Iris pigment epithelial cell (primary cell): Measurements from ENCODE around the gene OSBP2.

Experiments used
- DNase-seq: peaks from one replicate; pipeline ENCODE4 v3.0.0-alpha.2; 2011; ENCODE audit warnings: low read depth

Gene OSBP2

DNA sequence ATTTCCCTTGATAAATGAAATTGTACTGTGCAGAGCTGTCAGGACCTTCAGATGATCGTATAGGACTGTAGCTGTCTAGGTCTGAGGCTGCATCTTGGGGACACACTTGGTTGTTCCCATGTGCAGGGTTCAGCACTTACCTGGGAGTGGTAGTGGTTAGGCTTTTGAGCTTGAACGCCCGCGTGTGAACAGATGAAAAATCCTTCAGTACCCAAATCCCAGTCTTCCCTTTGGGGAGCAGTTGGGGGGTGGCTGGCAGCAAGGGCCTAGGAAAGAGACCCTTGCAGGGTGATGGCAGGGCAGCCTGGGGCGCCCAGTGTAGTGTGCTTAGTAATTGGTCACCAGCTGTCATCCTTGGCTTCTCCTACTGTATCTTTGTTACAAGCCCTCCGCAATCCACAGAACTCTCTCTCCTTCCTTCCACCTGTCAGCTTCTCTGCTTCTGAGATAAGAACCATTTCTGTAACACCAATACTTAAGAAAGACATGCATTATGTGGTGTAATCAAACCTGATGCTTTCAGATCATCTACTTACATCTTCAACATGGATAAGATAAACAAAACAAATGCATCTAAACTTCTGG is 209.3 kb downstream of the OSBP2 start:
- no peak for DNase-seq

DNA sequence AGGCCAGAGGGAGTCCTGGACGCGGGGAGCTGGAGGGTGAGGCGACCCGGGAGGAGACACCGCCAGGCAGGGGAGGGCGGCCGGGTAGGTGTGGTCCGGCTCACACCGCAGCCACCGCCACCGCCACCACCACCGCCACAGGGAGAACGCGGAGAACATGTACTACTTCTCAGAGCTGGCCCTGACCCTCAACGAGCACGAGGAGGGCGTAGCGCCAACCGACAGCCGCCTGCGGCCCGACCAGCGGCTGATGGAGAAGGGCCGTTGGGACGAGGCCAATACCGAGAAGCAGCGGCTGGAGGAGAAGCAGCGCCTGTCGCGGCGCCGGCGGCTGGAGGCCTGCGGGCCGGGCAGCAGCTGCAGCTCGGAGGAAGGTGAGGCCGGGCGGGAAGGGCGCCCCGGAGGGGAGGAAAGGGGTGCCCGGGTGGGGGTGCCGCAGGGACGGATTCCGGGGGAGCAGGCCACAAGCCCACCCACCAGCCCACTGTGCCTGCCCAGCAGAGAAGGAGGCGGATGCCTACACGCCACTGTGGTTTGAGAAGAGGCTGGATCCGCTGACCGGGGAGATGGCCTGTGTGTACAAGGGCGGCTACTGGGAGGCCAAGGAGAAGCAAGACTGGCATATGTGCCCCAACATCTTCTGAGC is 211.1 kb downstream of the OSBP2 start:
- DNase-seq = no peak

DNA sequence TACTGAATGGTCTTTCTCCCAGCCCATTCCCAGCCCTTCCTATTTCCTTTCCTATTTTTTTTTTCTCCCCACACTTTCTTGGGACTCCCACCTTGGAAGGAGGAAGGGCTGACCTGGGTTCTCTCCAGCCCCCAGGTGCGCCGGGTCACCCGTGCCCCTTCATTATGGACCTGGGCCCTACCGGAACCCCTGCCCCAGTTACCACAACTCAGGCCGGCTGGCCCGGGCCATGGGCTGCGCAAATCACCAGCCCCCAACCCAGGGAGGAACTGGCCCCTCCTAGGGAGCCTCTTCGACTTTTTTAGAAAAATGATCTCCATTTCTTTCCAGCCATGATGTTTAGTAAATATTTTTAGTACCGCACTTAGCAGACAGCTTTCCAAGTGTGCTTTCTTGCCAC is 211.7 kb downstream of the OSBP2 start:
- no peak for DNase-seq

DNA sequence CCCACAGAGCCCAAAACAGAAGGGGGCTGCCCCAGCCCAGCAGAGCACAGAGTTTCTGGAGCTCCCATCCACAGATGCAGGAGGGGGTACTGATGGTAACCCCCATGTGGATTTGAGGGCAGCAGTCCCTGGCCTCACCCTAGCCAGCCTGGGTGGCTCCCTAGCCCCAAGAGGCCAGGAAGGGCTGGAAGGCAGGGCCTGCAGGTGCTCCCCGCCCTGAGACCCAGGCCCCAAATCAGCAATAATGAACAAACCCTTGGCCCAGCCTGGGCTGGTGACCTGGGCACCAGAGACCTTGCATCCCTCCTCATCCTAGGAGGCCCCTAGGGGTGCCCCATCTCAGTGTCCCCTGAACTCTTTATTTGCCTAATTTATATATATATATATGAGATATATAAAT is 212.3 kb downstream of the OSBP2 start:
- no peak for DNase-seq

DNA sequence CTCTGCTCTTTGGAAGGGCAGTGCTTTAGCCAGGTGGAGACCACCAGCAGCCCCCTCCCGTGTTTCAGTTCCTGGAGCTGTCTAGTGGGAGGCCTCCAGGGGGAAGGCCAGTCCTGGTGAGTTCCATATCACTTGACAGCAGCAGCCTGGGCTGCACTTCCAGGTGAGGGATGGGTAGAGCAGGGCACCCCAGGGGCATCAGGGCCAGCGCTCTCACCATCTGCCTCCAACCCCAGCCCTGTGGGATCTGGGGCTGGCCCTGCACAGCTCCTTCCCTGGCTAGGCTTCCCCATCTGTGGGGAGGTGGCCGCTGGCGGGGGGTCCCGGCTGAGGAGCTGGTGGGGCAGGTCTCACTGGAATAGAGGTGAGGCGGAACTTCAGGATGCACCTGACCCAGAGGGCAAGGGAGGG is 213.4 kb downstream of the OSBP2 start:
- DNase-seq = no peak

DNA sequence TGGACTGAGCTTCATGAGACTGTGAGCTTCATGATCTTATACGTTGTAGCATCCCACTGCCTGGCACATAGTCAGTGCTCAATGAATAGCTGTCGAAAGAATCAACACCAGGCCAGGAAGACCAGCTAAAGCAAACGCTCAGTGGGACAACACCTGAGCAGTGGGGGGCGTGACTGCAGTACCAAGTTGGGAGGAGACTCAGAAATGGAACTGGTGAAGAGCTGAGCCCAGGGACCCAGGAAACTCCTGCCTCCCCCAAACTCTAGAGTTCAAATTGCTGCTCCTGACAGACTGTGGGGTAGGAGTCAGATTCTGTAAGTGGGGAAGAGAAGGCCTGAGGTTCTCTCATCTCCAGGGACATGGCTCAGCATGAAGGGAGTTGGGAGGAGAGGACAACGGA is 214.6 kb downstream of the OSBP2 start:
- DNase-seq = no peak

DNA sequence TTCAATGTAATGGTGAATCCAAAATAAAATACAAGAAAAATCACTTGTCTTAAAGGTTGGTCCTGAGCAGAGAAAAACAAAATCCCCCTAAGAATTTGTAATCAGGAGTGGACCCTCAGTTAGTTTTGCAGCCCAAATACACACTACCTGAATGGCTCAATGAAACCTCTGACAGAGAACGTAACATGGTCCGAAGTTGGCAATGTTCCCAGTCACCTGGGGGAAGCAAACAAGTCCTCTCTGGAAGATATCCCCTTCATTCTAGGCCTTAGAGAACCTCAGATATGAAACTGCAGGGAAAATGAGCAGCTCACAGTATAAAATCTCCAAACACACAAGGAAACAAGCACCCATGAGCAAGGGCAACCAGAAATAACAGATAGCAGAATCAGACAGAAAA is 215.7 kb downstream of the OSBP2 start:
- no peak for DNase-seq

DNA sequence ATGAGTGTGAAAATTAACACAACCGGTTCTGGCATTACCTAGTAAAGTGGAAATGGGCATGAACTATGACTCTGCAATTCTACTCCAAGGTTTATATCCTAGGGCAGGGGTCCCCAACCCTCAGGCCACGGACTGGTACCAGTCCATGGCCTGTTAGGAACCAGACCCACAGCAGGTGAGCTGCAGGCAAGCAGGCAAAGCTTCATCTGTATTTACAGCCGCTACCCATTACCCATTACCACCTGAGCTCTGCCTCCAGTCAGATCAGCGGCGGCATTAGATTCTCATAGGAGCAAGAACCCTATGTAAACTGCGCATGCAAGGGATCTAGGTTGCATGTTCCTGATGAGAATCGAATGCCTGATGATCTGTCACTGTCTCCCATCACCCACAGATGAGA is 224.1 kb downstream of the OSBP2 start:
- no peak for DNase-seq

DNA sequence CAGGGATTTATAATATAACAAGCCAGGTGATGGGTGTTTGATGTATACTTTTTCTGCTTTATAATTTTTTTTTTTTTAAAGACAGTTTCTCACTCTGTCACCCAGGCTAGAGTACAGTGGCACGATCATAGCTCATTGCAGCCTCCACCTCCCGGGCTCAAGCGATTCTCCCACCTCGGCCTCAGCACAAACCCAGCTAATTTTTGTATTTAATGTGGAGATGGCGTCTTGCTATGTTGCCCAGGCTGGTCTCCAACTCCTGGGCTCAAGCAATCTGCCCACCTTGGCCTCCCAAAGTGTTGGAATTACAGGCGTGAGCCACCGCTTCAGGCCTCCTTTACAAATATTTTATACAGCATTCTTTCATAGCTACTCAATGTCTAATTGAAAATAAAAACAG is 225.3 kb downstream of the OSBP2 start:
- DNase-seq = no peak

DNA sequence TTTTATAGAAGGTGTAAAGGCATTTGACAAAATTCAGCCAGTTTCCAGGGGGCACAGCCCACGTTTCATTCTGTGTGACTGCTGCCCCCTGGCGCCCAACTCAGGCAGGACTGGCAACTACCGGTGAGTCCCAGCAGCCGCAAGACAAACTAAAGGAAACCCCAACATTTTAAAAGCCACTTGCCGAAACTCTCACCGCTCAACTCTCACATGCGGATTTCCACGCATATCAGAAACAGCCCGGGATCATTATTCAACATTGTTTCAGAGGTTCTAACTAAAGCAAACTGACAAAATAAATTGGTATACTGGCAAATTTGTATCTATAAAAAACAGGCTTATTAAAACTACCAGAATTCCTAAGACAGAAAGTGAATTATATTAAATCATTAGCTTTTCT is 225.7 kb downstream of the OSBP2 start:
- DNase-seq = peak; percentile 60

DNA sequence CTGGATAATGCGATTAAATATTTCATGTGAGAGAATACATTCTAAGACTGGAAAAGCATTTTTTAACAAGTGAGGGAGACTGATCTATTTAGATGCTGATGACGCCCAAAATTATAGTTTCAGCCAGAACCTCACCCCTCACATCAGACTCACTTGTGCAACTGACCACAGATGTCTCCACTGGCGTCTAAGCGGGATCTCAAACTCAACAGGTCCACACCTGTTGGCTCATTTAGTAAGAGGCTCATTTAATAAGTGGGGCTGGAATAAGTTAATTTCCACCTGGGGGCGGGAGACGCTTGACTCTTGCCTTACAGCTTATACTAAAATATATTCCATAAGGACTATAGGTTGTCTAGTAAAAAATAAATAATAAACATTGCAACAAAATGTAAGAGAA is 226.4 kb downstream of the OSBP2 start:
- DNase-seq = no peak

DNA sequence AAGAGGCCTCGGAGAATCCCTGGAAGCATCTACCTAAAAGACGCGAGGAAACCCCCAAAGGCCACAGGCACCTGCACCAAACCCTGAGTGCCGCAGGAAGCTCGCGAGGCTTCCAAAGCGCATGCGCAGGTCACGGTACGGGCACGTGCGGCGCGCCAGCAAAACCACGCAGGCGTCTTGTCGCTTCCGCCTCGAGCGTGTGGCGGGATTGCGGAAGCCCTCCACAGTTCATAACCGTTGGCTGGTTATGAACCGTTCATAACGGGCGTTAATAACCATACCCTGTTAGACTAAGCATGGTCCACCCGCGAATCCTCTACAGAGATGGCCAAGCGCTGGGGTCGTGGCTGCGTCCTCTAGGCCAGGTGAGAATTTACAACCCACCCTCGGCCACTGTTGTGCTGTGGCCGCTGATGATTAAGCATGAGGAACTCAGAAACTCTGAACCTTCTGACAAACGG is 227.5 kb downstream of the OSBP2 start:
- DNase-seq = peak; percentile 9

DNA sequence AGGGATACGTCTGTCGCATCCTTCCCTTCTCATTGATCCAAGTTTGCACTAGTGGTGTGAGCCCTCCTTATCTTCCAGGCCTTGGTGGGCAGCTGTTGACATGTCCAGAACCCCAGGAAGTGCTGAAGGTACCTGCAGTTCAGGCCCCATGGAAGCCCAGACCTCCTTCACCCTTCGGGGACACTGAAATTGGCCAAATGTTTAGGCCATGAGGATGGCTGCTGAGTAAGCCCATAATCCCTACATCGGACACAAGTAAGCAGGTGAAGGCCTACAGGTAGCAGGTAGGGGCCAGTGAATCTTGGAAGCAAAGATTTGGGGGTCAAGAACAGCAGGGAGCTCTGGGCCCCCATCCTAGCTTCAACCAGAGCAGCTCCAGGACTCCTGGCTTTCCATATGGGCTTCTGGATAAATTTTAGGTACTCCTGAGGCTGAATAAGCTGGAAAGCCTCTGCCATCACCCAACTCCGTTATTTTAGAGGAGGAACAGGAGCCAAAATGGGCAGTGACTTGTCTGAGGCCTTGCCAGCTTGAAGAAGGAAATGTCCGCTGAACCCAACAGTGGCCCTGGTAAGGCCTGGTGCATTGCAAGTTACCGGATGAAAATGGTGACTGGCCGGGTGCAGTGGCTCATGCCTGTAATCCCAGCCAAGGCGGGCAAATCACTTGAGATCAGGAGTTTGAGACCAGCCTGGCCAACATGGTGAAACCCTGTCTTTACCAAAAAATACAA is 228.7 kb downstream of the OSBP2 start:
- no peak for DNase-seq

DNA sequence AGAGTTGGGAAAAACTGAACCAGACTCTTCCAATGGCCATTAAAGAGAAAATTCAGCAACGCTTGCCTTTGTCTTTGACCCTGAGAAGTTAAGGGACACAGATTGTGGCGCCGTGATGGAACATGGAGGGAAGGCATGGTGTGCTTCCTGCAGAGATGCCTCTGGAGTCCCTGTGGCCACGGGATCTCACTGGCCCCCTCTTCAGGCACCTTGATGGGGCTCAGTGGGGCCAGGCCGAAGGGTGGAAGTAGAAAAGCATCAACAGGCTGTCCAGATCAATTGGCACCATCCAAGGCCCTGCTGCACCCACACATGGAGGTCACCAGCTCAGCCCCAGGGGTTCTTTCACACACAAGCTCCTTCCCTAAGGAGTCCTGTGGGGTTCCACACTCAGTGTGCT is 231.0 kb downstream of the OSBP2 start:
- no peak for DNase-seq

DNA sequence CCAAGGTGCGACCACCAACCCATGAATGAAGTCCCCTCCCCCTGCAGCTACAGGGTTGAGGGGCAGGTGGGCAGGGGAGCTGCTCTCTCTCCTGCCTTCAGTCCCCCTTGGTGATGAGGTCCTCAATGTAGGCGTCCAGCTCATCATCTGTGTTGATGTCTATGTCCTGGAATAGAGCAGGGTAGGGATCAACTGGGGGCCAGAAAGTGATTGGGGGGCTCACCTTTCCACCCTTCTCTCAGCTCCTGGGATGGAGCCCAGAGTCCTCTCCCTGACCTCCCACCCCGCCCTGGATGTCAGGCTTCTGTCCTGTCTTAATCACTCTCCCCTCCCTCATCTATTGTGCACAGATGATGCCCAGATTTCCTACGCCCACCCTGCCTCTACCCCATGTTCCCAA is 232.0 kb downstream of the OSBP2 start:
- no peak for DNase-seq

DNA sequence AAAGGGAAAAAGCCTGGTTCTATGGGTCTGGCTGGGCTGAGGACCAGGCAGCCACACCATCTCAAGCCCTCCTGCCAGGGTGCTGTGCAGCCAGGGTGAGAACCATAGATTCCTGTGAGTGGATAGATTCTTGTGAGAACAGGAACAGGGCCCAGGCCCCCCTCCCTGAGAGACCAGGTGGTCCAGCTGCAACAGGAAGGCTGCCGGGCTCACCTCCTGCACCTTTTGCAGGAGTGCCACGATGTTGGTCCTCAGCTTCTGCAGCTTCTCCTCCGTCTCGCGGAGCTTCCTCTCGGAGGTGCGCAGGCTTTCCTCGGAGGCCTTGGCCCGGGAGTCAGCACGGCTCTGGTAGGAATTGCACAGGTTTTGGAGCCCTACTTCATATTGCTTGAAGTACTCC is 233.1 kb downstream of the OSBP2 start:
- DNase-seq = no peak

DNA sequence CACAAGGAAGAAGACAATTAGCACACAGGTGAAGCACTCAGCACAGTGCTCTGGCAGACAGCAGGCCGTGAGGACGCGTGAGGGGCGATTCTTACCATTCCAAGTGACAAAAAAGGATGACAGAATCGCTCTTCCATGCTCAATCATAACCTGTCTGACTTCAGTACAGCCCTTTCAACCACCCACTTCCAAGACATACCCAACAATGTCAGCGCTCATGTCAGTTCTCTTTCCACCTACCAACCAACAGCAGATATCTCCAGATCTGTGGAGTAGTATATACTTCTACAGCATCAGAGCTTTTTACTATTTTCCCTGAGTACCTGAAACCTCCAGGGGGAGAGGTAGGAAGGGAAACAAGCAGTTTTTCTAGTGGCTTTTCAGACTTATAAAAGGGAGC is 233.7 kb downstream of the OSBP2 start:
- DNase-seq = no peak

DNA sequence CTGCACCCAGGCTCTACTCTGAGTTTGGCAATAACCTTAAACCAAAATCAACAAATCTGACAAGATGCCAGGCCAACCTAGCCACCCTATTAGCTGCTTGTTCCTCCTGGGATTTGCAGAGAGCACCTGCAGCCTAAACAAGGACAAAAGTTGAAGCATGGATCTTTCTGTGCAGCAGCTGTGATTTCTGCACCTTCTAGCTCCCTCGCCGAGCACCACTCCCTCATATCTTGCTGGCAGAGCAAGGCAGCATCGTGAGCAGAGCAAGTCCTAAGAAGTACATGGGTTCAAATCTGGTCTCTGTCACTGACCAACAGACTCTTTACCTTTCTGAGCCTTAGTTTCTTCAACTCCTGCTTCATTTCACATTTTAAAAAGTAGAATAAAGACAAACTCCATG is 235.6 kb downstream of the OSBP2 start:
- DNase-seq = no peak

DNA sequence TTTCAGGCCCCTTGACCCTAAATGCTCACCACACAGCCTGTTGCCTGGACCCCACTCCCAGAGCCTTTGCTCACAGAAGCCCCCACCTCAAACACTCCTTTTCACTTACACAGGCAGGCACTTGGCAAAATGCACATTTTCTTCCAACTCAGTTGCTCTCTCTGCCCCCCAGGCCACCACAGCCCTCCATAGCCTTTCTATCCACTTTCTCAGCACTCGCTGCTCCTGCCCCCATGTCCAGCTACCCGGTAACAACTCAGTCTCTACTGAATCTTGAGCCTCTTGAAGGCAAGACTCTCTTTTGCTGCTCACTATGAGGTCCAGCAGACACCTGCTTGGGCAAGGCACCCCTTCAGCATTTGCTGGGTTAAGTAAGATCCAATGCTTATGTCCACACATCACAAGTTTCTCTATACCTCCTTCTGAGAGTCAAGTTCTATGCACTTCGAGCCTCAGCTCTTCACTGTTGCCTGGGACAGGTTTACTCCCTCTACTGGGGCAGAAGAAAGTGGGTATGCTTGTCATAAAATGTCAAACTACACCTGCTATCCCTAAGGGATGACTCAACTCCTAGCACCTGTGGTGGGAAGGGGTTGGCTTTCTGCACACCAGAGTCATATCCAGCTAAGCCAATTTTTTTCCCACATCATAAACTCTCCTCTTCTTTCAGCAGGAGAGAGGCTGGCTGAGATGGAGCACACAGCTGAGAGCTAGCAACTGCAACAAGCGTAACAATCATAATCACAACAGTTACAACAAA is 237.0 kb downstream of the OSBP2 start:
- DNase-seq = no peak

DNA sequence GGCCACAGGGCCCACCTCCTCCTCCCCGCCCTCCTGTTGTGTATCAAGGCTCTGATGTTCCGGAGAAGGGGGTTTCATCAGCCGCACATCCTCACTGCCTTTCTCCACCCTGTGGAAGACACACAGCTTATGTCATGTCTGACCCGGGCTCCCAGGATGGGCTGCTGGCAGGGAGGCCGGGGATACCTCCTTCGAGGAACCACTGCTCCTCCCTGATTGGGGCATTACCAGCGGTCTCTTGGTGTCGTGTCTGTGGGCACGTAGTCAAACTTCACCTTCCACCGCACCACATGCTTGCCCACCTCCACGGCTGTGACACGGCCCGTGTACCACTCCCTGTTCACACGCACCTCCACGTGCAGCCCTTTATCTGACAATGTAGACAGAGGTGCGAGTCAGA is 238.0 kb downstream of the OSBP2 start:
- DNase-seq = no peak

DNA sequence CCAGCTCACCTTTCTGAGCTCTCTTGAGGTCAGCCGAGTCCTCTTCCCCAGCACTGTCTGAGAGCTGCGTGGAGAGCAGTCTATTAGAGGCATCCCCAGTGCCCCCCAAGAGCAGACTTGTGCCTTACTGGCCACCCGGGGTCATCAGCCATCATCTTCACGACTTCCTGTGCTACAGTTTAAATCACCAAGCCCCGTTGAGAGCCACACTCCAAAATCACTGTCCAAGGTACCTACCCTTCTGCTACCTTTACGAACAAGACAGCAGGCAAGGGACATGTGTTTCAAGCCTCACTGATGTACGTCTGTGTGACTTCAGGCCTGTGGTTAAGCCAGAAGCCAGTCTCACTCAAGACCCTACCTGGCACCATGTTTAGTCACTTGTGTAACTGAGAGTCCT is 238.8 kb downstream of the OSBP2 start:
- DNase-seq = no peak

DNA sequence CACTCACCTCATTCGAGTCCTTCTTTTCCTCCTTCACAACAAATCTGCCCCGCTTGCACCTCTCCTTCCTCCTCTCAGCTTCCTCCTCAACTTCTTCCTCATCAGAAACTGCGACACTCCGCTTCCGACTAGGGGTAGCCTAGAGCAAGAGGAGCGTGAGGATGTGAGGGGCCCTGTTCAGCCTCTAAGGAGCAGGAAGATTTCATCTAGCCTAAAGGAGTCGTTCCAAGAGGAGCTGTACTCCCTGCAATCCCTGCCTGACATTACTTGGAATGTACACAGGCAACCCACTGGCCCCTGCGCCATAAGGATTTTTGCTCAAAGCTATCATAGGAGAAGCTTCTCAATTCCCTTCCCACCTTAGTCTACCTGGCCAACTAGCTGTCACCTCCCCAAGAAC is 239.4 kb downstream of the OSBP2 start:
- no peak for DNase-seq
